ENCODE measurements around the gene CHDH. TPM values are rescaled to one million over a fixed set of nuclear protein-coding genes. Genes with fewer than 3 reads are reported as not detected.
A peak's percentile ranks its signal among the peaks of the same experiment; 100 is the strongest.

The CHDH gene
- total RNA-seq, 1 donor from 2014 or later = 5.2 TPM

DNA sequence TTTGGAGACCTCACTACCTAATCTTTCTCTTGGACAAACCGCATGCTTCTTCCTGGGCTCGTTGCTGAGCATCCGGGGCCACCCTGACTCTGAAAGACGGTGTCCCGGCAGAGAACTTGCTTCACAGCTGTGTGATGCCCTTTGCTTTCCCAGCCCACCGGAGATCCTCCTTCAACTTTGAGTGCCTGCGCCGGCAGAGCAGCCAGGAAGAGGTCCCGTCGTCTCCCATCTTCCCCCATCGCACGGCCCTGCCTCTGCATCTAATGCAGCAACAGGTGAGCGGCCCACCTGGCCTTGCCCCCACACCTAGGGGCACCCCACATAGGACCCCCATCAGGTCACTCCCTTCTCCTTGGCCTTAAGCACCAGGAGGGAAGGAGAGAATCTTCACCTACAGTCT is 37.7 kb downstream of the CHDH start:
- no peak for DNase-seq (ENCODE audit: low read depth)

DNA sequence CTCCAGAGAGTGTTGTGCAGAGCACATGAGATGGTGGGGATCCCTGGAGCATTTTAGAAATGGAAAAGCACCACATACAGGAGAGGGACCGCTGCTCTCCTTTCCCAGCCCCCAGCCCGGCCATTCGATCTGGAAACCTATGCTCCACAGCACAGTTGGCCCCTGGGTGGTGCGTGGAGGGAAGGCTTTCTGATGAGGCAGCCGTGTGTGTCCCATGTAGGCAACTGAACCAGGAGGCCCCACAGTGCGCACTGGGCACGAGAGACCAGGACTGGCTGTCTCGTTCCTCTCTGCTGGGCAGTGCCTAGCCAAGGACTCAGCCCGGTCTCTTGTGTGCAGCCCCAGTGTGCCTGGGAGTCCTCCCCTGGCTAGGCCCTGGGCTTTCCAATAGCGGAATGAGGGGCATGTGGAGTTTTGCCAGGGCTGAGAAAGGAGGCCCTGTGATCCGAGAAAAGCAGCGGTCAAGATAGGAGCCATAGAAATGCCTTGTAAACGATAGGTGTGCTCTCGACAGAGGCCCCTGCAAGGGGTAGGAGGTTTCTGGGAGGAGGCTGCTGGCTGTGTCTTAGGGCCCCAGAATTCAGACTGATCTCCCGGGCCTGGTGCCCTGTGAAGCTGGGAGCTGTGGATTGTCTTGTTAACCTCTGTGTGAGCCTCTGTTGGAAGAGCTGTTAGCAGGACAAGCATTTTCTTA is 39.0 kb downstream of the CHDH start:
- DNase-seq (ENCODE audit: low read depth) = no peak

DNA sequence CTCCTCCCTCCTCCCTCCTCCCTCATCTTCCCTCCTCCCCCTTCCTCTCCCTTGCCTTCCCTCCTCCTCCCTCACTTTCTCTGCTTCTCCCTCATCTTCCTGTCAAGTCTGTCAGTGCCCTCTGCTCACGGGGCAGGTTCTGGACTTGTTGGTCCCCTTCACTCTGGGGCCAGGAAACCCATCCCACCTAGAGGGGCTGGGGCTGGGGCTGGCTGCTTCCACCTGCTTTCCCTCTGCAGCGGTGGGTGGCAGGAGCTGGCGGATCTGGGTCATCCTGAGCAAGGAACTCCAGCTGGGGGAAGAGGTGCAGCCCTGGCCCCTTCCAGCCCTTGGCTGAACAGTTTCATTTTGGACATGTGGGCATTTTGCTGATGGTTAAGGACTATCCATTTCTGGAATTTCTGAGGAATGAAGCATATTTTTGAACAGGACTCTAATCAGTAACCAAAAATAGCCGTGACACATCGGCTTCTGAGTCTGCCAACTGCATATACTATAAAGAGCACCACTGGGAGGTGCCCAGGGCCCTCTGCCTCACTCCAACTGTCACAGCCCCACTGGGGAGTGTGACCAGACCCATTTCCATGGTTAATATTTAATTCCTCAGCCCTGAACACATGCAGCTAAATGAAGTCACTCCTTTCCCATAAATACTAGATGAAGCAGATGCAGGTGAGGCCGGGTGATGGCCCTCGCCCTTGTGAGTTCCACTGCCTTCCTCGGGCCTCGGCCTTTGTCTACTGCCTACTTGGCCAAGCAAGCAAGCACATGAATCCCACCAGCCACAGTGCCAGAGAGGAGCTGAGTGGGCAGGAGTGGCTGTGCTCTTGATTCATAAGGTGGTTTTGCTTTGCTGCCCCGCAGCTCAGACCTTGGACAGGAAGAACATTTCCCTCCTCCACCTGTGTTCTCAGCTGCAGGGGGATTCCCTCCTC is 39.8 kb downstream of the CHDH start:
- DNase-seq (ENCODE audit: low read depth) = peak; percentile 91

DNA sequence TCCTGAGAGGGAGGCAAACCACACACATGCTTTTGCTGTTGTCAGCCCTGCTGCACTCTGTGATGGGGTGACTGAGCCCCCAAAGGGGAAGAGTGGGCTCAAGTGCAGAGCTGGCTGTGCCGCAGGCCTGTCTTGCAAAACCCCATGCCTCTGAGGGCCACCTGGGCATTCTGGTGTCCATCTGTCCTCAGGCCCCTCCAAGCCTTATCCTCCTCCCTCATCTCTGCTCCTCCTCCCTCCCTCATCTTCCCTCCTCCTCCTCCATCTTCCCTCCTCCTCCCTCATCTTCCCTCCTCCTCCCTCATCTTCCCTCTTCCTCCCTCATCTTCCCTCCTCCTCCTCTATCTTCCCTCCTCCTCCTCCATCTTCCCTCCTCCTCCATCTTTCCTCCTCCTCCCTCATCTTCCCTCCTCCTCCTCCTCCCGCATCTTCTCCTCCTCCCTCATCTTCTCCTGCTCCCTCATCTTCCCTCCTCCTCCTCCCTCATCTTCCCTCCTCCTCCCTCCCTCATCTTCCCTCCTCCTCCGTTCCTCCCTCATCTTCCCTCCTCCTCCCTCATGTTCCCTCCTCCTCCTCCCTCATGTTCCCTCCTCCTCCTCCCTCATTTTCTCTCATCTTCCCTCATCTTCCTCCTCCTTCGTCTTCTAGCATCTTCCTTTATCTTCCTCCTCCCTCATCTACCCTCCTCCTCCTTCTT is 40.6 kb downstream of the CHDH start:
- DNase-seq (ENCODE audit: low read depth) = no peak

DNA sequence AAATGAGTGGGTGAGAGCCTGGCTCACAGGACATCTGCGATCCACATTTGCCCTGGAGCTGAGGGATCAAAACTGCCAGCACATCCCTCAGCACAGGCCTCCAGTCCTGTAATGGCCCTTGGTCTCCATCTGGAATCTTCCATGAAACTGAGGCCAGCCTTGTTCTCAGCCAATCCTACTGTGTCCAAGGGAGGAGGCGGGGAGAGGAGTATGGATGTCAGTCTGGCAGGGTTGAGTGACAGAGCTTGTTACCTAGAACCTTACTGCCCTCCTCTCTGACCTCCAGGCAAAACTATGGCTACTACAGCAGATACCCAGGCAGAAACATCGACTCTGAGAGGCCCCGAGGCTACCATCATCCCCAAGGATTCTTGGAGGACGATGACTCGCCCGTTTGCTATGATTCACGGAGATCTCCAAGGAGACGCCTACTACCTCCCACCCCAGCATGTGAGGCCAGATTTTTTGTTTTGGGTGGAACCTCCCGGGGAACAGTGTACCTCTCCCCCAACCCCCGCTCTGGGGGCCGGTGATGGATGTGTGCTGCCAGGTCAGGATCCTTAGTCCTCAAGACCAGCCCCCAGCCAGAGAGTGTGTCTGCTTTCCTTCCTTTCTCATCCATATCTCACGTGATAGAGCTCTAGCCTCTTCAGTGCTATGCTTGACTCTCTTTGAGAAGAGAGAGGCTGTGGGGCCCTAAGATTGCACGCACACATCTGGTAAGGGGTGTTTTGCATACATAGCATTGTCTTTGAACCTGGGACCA is 41.3 kb downstream of the CHDH start:
- peak; percentile 77 for DNase-seq (ENCODE audit: low read depth)

DNA sequence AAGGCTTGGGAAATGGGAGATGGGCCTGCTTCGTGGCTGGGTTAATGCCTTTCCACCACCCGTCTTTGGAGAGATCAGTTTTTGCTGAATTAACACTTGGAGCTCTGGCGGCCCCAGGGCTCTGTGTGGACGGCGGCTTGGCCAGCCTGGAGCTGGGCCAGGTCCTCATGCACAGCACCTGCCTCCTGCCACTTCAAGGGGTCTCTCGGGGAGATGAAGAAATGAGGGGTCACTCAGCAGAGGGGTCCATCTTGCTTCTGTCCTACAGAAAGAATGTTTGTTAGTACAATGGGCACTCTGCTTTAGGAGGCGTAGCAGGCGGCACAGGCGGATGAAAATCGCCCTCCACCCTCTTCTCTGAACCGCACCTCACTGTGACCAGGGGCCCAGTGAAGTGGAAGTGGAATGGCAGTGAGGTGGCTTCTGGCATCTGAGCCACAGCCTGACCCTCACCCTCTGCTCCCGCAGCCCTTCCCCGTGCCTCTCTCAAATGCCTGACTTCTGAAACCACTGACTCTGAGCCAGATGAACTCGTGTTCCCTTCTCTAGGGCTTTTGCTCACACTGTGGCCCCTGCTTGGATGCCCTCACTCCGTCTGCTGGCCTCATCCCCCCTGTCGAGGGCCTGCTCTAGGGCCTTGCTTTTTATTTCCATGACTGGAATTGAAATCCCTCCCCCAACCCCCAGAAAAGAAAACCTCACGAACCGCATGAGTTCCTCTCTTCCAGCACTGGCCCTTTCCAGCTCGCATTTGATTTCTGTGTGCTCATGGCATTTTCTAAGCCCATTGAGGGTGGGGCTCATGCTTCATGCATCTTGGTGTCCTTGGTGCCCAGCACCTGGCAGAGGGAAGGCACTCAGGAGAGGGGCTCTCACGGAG is 42.2 kb downstream of the CHDH start:
- peak; percentile 57 for DNase-seq (ENCODE audit: low read depth)

DNA sequence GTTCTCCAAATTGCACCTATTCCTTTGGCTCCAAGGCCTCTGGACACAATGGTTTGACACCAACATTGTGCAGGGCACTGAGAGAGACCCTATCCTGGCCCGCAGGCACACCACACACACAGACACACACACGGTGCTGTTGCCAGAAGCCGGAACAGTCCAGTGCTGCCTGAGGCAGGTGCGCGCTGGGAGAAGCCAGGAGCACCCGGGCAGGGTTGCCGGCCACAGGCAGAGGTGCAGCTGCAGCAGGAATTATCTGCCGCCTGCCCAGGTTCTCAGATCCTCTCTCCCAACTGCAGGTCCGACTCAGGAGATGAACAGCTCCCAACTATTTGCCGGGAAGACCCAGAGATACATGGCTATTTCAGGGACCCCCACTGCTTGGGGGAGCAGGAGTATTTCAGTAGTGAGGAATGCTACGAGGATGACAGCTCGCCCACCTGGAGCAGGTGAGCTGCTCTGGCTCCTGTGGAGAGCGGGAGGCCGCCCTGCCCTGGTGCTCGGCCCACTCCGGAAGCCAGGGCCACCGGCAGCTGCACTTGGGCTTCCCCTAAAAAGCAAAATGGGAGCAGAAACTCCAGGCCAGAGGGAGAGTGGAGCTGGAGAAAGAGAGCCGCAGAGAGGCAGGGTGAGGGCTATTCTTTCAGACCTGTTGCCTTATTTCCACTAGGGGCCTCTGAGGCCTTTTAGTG is 42.9 kb downstream of the CHDH start:
- DNase-seq (ENCODE audit: low read depth) = no peak

DNA sequence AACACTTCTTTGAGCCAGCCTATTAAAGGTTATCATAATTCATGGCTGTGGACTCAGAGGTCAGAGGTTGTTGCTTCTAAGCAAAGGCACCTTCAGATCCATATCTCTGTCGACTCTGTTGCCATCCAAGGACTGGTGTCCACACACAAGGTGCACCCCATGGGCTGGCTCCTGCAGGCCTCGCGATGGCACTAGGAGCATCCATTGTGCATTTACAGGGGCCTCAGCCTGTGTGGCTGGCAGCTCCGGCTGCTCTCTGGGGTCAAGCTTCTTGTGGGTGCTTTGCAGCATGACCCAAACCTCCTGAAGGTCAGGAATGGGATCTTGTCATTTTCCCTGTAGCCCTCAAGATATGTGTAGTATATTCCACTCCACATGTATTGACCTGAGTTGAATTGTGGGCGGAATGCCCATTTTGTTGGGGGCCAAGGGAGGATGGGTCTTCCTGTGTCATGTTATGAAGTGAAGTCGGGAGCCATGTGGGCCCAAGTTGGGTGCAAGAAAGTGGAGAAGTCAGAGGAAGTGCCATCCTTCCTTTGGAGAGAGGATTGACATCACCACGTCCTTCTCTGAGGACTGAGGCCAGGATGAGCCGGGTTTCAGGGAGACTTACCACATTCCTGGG is 43.9 kb downstream of the CHDH start:
- no peak for DNase-seq (ENCODE audit: low read depth)

DNA sequence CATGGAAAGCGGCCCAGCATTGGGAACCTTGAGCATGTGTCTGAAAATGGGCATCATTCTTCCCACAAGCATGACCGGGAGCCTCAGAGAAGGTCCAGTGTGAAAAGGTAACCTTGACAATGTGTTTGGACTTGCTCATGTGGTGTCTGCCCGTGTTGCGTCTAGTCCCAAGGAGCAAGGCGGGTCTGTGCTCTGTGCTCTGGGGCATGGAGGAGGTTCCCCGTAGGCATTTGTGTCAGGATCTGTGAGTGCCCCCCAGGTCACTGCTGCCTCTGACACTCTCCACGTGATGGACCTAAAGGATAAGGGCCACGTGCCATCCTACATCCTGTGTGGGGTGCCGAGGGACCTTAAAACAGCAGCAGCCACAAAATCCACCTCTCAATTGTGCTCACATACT is 44.9 kb downstream of the CHDH start:
- DNase-seq (ENCODE audit: low read depth) = no peak

DNA sequence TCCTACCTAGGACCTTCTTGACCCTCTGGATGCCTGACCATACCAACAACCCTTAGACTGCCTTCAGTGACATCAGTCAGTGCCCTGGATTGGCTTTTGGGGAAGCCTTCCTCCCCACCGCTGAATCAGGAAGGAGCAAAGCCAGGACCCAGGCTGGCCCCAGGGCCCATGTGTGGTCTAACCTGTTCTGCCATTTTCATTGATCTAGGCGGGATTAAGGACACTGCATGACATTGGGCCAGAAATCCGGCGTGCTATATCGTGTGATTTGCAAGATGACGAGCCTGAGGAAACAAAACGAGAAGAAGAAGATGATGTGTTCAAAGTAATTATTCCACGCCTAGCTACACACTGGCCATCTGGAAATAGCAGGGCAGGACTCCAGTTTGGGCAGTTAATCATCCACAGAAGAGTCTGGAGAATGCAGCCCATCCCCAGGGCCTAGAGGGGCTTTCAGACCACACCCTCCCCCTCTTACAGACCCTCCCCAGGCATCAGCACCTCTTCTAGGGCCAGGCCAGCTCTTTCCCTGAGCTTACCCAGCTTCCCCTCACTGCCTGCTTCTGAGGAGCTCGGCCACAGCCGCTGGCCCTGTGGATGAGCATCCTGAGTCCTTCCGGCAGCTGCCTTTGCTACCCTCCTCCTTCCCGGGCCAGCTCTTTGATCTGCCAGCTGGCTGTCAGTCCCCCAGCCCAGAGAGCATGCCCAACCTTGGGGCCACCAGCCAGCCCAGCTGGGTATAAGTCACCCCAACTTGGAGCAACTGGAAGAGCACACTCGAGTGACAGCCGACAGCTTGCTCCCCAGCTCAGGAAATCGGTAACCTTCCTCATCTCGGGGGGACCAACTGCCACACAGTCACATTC is 45.9 kb downstream of the CHDH start:
- DNase-seq (ENCODE audit: low read depth) = no peak

DNA sequence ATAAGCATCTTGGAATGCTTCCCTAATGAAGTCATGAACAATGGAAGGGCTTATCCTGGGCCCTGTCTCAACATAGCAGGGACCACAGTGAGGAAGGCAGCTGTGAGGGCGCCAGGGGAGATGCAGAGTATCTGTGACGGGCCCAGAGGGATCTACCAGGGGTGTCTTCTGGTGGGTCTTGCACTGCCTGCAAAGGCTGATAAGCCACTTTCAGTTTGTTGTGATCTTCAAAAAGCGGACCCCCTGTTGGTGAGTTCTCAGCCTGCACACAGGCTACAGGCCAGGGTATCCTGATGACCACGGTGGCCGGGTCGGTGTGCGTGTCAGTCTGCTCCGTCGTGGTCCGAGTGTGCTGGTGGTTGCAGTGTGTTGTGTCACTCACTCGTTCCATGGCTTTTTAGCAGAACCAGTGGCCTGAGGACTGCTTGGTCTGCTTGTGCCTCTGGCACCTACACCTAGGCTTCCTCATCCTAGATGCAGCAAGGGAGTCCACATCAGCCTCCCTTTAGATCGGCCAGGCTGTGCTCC is 46.8 kb downstream of the CHDH start:
- DNase-seq (ENCODE audit: low read depth) = no peak

DNA sequence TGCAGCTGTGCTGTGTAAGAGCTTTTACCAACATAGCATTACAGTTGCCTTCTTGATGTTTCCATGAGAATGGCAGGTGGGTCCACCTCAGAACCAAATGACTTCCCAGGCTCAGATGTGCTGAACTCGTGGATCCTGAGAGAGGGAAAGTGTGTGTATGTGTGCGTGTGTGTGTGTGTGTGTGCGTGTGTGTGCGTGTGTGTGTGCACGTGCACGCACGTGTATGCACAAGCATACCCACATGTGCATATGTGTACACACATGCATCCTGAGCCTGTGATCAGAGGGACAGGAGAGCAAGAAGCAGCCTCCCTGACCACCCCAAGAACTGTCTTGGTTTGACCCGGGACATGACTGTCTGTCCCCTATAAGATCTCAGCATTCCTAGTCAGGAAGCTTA is 48.1 kb downstream of the CHDH start:
- no peak for DNase-seq (ENCODE audit: low read depth)

DNA sequence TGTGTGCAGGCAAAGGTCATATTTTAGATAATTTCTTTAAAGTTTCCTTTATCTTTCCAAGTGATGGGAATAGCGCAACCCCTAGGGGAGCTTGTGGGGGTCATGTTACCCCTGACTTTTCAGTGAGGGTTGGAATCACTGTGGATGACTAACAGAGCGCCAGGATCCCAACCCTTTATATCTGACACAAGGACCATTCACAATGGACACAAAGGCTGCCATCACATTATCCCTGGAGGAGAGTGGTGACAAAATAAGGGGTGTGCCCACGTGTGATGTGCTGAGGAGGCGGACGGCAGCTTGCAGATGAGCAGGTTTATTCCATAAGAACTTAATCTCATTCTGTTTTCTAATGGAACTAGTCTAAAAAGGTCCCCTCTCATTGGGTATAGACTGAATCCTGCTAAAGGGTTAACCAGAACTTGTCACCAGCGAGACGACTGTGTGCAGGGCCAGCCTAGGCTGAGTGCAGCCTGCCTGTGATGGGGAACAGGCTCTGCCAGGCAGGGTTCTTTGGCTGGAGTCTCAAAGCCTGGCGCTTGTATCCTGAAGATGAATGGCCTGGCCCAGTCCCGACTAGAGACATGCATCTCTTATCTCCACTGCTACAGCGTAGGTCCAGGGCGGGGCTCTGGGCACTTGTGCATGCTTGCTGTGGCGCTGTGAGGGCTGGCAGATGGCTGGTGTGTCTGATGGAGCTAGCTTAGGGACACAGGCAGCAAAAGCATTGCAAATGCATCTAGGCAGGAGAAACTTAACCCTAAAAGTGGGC is 50.2 kb downstream of the CHDH start:
- no peak for DNase-seq (ENCODE audit: low read depth)

DNA sequence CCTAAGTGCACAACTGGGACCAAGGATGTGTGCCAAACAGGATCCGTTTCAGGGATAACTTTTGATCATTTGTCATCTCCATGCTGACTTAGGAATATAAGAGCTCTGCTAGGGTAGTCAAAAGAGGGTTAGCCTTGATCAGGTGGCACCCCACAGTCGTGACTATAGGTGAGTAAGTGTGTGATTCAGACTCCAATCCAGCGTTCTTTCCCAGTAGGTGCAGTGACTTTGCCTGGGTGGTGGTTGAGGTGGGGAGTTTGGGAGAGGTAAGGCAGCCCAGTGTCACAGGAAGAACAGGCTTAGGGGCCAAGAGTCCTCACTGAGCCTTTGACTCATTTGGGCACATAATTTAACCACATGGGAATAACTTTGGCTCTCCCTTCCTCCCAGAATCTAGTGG is 51.0 kb downstream of the CHDH start:
- DNase-seq (ENCODE audit: low read depth) = peak; percentile 11

DNA sequence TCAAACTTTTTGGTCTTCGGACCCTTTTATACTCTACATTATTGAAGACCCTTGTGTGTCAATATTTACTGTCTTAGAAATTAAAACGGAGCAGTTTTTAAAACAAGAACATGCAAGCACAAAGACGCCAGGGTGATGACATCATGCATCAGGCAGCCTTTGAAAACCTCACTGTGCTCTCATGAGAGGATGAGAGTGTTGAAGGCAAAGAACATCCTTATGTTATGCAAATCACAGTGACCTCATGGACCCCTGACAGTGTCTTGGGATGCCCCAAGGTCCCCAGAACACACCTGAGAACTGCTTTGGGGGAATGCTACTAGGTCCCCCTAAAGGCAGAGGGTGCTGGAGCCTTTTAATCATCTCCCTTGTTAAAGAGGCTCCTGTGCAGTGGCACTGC is 51.6 kb downstream of the CHDH start:
- no peak for DNase-seq (ENCODE audit: low read depth)

DNA sequence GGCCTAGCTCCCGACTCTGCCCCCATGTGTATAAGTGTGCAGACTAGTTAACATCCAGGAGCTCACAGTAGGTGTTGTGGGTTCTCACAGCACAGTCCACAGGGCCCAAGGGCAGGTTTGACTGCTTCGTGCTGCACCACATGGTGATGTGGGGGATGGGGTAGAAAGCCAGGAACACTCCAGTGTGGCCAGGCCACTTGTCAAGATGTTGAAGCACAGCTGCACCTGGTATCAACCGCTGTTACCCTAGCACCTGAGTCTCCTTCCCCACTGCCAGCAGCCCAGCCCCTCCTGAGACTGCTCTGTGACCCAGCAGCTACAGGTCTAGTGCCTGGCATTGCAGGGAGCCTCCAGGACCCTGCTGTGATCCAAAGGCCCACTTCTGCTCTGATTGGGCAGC is 53.4 kb downstream of the CHDH start:
- DNase-seq (ENCODE audit: low read depth) = no peak

DNA sequence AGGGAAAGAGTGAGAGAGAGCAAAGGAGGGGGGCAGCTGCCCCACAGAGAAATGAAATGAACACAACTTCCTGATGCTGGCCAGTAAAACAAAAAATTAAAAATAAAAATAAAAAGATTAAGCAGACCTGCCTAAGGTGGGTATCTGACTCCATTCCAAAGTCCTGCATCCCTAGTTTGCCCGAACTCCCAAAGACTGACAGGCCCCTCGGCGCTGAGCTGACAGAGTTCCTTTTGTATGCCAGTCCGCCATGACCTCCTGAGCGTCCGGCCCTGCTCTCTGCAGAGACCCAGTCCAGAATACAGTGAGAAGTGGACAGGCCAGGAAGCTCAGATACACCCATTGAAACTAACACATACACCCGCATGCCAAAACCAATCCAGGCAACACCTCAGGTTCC is 54.9 kb downstream of the CHDH start:
- no peak for DNase-seq (ENCODE audit: low read depth)

DNA sequence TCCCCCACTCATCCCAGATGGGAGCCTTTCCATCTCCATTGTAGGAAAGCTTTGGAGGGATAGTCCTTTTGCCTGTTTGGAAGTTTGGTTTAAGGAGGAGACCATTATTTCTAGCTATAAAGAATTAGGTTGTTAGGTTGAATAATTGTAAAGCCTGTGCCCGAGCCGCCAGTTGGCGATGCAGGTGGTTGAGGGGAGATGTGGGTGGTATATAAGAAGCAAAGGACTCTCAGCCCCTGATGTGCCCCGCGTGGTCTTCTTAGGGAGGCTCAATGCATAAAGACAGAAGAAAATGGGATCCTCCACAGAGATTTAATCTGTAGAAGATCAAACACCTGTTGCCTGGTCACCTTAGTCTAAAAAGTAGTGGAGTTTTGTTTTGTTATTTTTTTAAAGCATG is 55.7 kb downstream of the CHDH start:
- DNase-seq (ENCODE audit: low read depth) = no peak
